Lower leg skin (tissue), 3 donors: ENCODE results near the gene AHRR.

ENCODE experiments used
- CTCF ChIP-seq, 3 donors: fragments of 450-650 bp; IDR thresholded peaks; one replicate each; pipeline ENCODE4 v1.5.1; 2016; ENCODE audit warnings: antibody characterized with exemption in 3 of 3, mild to moderate bottlenecking in 3 of 3, moderate library complexity in 2 of 3
- POLR2A ChIP-seq, 2 donors: fragments of 450-650 bp; IDR thresholded peaks; one replicate each; pipeline ENCODE4 v1.6.1; 2016 to 2017; ENCODE audit warnings: antibody characterized with exemption in 2 of 2, mild to moderate bottlenecking in 1 of 2, moderate library complexity in 1 of 2

GRCh38 chr5:387491-388265 lies 66.2 kb downstream of the AHRR start:
- TF ChIP-seq CTCF (IDR thresholded peaks at IDR 0.05) (no peak), POLR2A (IDR thresholded peaks at IDR 0.05) (no peak)
